ENCODE data around the gene CARD9. TPM values are rescaled to one million over a fixed set of nuclear protein-coding genes. Genes with fewer than 3 reads are reported as not detected.
"Not testable (repeated sequence)": the region's sequence is repeated elsewhere in the genome, so short reads cannot be mapped to it uniquely, and the experiment has no call there.

CARD9 gene
- total RNA-seq, 2 donors from 2014 or later, result 0.78 to 1.3 TPM

DNA sequence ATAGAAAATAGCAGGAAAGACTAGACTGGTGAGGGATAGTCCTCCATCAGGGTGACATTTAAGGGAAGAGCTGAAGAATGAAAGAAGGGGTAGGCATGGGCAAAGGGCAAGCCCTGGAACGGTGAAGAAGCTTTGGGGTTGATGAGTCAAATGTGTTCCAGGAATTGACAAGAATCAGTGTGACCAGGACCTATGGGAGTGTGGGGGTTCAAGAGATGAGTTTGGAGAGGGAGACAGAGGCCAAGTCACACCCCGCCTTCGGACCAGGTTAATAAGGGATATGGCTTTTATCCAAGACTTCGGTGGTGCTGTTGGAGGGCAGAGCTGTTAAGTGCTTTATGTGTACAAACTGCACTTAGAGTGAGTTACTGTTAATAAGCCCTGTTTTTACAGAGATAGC, 37.9 kb upstream of the CARD9 start:
- H3K27me3 ChIP-seq, result no peaks in the 10 kb centered on the region
- no peaks in the 10 kb centered on the region for H3K9me3 ChIP-seq
- intact Hi-C loops (cut with DNase I), result no loop called here
- peaks cover 27% of the 10 kb centered on the region for H3K4me1 ChIP-seq
- 23 to 25% methylated on average over 4 of the region's 4 CpGs for WGBS, 2 donors
- peaks cover 0 to 22% of the 10 kb centered on the region in 2 donors for H3K36me3 ChIP-seq (replicated peaks in 1 of 2; ENCODE audit: insufficient read depth in 1 of 2, low read depth in 2 of 2)
- H3K4me3 ChIP-seq, result peak overlapping the region in 1 of 2 donors; percentile 51
- no peak for TF ChIP-seq POLR2A (IDR thresholded peaks at IDR 0.05)
- TF ChIP-seq, protein P1, sequence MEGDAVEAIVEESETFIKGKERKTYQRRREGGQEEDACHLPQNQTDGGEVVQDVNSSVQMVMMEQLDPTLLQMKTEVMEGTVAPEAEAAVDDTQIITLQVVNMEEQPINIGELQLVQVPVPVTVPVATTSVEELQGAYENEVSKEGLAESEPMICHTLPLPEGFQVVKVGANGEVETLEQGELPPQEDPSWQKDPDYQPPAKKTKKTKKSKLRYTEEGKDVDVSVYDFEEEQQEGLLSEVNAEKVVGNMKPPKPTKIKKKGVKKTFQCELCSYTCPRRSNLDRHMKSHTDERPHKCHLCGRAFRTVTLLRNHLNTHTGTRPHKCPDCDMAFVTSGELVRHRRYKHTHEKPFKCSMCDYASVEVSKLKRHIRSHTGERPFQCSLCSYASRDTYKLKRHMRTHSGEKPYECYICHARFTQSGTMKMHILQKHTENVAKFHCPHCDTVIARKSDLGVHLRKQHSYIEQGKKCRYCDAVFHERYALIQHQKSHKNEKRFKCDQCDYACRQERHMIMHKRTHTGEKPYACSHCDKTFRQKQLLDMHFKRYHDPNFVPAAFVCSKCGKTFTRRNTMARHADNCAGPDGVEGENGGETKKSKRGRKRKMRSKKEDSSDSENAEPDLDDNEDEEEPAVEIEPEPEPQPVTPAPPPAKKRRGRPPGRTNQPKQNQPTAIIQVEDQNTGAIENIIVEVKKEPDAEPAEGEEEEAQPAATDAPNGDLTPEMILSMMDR (IDR thresholded peaks at IDR 0.05), result no peak
- DNase-seq, result no peak
- H3K27ac ChIP-seq, result no peak overlapping the region
- no peak for ATAC-seq

DNA sequence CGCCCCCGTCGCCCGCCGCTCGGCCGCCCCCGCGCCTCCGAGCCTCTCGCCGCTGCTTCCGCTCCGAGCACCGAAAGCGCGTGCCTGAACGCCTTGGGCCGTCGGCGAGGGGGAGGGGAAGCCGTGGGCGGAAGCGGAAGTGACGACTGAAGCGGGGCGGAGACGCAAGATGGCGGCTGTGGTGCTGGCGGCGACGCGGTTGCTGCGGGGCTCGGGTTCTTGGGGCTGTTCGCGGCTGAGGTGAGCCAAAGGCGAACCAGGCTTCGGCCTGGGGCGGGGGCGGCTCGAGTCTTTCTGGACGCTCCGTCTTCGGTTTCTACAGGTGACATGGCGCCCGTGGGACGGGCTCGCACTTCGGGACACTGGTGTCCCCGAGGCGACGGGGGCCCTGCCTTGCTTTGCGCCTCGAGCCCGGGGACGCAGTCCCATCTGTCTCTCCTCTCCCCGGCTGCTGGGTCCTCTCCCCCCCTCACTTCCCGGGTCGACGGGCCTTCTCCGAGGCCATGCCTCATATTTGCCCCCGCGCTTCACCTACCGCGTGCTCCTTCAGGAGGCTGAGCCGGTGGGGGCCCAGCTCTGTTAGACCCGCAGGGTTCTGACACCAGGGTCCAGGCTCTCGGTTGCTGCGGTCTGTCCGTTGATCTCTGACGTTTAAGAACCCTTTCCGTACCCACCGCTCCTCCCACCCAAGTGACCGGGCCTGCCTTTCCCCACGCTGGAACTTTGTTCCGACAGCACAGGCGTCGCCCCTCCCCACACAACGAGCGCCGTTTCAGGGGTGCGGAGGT, 37.2 kb upstream of the CARD9 start, which contains the start of the genes ENTR1 and PMPCA:
Gene ENTR1, minus strand, starts transcription at position 115 of the 788 bp plus-strand sequence. CDS start 217 bp downstream, outside the sequence.
Gene PMPCA, plus strand, starts transcription at position 159 of the 788 bp plus-strand sequence. Its CDS starts 11 bp downstream, at position 170.
- DNase-seq, result peak; percentile 91 to 94 (median 93)
- Histone ChIP-seq H3K9me3 (no peaks in the 10 kb centered on the region), H3K27ac (peak within 1 kb of the TSS; percentile 59 to 82 (median 76)), H3K4me3 (peak within 1 kb of the TSS; percentile 52 to 87), H3K27me3 (no peaks in the 10 kb centered on the region), H3K4me1 (peaks cover 27% of the 10 kb centered on the region), H3K36me3 (replicated peaks in 1 of 2; ENCODE audit: insufficient read depth in 1 of 2, low read depth in 2 of 2) (peaks cover 0 to 18% of the 10 kb centered on the region in 2 donors)
- WGBS, 2 donors, result 0 to 1% methylated on average over 24 to 60 of the region's 83 CpGs
- TF ChIP-seq POLR2A (IDR thresholded peaks at IDR 0.05), result peak; percentile 59 to 91 (median 83)
- TF ChIP-seq, protein P1 (IDR thresholded peaks at IDR 0.05), result peak in 1 of 7 experiments; percentile 3
- intact Hi-C loops (cut with DNase I), result no loop called here
- peak; percentile 93 for ATAC-seq

DNA sequence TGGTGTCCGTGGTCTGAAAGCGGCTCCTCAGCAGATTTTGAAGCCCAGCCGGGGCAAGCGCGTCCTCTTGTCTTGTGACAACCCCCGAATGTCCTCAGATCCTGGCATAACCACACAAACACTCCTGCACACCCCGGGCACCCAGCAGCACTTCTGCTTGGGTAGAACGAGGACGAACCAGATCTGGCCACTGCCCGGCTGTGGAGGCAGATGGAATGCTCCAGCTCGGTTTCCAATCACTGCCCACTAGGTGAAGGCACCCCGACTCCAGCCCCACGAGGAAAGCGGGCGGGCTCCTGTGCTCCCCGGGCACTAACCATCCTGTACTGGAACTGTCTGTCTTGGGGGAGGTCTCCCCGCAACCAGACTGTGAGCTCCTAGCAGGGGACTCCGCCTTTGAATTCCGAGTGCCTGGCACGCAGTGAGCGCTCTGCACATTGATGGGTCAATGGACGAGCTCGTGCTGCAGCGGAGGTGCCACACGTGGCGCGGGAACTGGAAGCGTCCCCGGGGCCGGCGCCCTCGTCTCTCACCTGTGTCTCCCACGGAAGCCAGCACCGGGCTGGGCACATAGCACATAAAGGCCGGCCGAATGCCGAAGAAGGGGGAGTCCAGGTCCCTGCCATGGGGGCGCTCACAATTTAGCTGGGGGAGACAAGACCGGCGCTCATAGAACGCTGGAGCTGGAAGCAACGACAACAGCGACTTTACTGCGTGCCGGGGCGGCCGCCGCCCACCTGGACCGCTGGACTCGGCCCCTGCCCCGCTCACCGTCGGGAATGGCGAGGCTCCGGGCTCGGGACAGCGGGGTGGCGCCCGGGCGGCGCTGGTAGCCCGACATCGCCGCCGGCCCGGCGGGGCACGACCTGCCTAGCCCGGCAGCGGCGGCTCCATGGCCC, 36.3 kb upstream of the CARD9 start:
- no peaks in the 10 kb centered on the region for H3K9me3 ChIP-seq
- DNase-seq (peak; percentile 31 to 43 (median 39)), ATAC-seq (peak; percentile 37)
- H3K36me3 ChIP-seq (replicated peaks in 1 of 2; ENCODE audit: insufficient read depth in 1 of 2, low read depth in 2 of 2), result peaks cover 0 to 16% of the 10 kb centered on the region in 2 donors
- no peaks in the 10 kb centered on the region for H3K27me3 ChIP-seq
- 12 to 40% methylated on average over 8 to 66 of the region's 71 CpGs for WGBS, 2 donors
- H3K4me3 ChIP-seq, result peak overlapping the region; percentile 52 to 55
- peaks cover 27% of the 10 kb centered on the region for H3K4me1 ChIP-seq
- TF ChIP-seq, protein P1 (IDR thresholded peaks at IDR 0.05), result no peak
- TF ChIP-seq POLR2A (IDR thresholded peaks at IDR 0.05), result peak in 1 of 3 donors; percentile 39
- intact Hi-C loops (cut with DNase I), result no loop called here
- peak overlapping the region; percentile 41 to 82 (median 70) for H3K27ac ChIP-seq

DNA sequence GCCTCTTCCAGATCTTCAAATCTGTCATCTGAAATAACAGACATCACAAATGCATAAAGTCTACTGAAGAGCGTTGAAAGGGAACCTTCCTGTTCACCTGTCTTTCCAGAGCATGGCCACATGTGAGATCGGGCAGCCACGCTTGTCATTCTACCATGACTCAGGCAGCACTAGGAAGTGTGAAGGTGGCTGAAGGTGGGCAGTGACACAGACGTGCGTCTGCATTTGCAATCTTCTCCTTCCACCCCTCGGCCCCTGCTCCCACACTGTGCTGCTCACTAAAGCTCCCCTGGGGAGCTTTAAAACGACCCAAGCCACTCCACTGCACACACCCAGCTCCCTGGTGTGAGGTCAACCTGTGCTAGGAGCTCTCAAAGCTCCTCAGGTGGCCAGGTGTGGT, 34.4 kb upstream of the CARD9 start:
- peaks cover 0 to 7% of the 10 kb centered on the region in 2 donors for H3K36me3 ChIP-seq (replicated peaks in 1 of 2; ENCODE audit: insufficient read depth in 1 of 2, low read depth in 2 of 2)
- intact Hi-C loops (cut with DNase I), result no loop called here

DNA sequence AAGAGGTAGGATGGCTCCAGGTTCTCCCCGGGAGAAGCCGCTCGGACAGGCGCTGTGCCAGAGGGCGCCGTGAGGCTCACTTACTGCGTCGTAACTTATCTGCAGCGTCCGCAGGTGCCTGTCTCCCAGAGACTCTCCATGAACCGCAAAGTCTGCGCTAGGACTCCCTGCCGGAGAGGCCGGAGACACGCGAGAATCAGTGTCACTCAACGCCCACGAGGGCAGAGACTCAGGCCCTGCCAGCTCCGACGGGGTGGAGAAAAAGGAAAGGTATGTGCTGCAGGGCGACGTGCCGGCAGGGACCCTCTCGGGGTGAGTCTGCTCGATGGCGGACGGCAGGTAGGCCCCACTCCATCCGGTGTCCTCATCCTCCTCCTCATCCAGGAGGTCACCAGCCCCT, 33.6 kb upstream of the CARD9 start:
- H3K4me3 ChIP-seq; H3K36me3 ChIP-seq (replicated peaks in 1 of 2; ENCODE audit: insufficient read depth in 1 of 2, low read depth in 2 of 2); H3K27ac ChIP-seq; H3K9me3 ChIP-seq; intact Hi-C loops (cut with DNase I); DNase-seq; H3K27me3 ChIP-seq; ATAC-seq: not testable (repeated sequence)
- peaks cover 27% of the 10 kb centered on the region for H3K4me1 ChIP-seq
- 90 to 92% methylated on average over 27 to 28 of the region's 28 CpGs for WGBS, 2 donors

More for the DNA sequence above, 34.4 kb upstream of the CARD9 start:
- WGBS, 2 donors, result 87% methylated on average over 7 of the region's 7 CpGs
- no peak overlapping the region for H3K4me3 ChIP-seq
- no peak overlapping the region for H3K27ac ChIP-seq
- H3K9me3 ChIP-seq, result no peaks in the 10 kb centered on the region
- H3K4me1 ChIP-seq, result peaks cover 27% of the 10 kb centered on the region
- DNase-seq (no peak), ATAC-seq (no peak)
- H3K27me3 ChIP-seq, result no peaks in the 10 kb centered on the region
- TF ChIP-seq POLR2A (IDR thresholded peaks at IDR 0.05), result no peak
- TF ChIP-seq, protein P1 (IDR thresholded peaks at IDR 0.05), result no peak

DNA sequence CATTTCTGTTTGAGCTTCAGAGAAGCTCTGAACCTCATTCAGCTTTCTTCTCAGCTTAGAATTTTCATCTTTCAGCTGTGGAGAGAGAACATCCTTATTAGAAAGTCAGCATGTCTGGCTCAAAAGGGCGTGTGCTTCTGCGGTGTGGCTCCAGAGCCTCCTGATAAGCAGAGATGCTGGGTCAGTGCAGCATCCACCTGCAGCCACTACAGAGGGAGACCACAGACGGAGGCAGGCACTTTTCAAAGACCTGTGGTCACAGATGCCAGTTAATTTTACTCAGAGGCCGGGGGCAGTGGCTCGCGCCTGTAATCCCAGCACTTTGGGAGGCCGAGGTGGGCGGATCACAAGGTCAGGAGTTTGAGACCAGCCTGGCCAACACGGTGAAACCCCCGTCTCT, 32.4 kb upstream of the CARD9 start:
- not testable (repeated sequence) for DNase-seq

More for the DNA sequence above, 32.4 kb upstream of the CARD9 start:
- H3K36me3 ChIP-seq (replicated peaks in 1 of 2; ENCODE audit: insufficient read depth in 1 of 2, low read depth in 2 of 2); intact Hi-C loops (cut with DNase I); H3K4me3 ChIP-seq; H3K27ac ChIP-seq; H3K27me3 ChIP-seq; H3K9me3 ChIP-seq; ATAC-seq: not testable (repeated sequence)
- H3K4me1 ChIP-seq, result peaks cover 15% of the 10 kb centered on the region
- WGBS, 2 donors, result 91 to 93% methylated on average over 9 to 10 of the region's 10 CpGs
